SK-N-SH treated with all-trans-retinoic acid at 6 μM for 48 hours (cell line): ENCODE results near the gene AP2B1.

Source experiments
- ATAC-seq: fragments of 200-7000 bp; cut with Tn5 transposase; 3 replicates; pipeline ENCODE4 v1.9.1; 2020; ENCODE audit warnings: mild to moderate bottlenecking, moderate library complexity
- BACH2 ChIP-seq: fragments of 250-450 bp; sonication (Bioruptor Pico); IDR thresholded peaks from 2 replicates; pipeline ENCODE4 v1.9.0; 2021; ENCODE audit warnings: mild to moderate bottlenecking, borderline replicate concordance
- CREB5 ChIP-seq: fragments of 250-450 bp; sonication (Bioruptor Pico); IDR thresholded peaks from 2 replicates; pipeline ENCODE4 v1.5.1; 2020; ENCODE audit warnings: low read depth, mild to moderate bottlenecking, moderate library complexity
- CSRNP3 ChIP-seq: fragments of 250-450 bp; sonication (Bioruptor Pico); IDR thresholded peaks from 2 replicates; pipeline ENCODE4 v1.5.1; 2021; ENCODE audit warnings: mild to moderate bottlenecking, moderate library complexity
- ESRRG ChIP-seq: fragments of 250-450 bp; sonication (Bioruptor Pico); IDR thresholded peaks from 2 replicates; pipeline ENCODE4 v1.6.1; 2021; ENCODE audit warnings: mild to moderate bottlenecking
- ISL1 ChIP-seq: fragments of 250-450 bp; sonication (Bioruptor Pico); IDR thresholded peaks from 2 replicates; pipeline ENCODE4 v2.1.2; 2022; ENCODE audit warnings: mild to moderate bottlenecking, moderate library complexity
- PATZ1 ChIP-seq: fragments of 250-450 bp; sonication (Bioruptor Pico); IDR thresholded peaks from 2 replicates; pipeline ENCODE4 v1.8.0; 2020; ENCODE audit warnings: mild to moderate bottlenecking, moderate library complexity, borderline replicate concordance
- POU6F1 ChIP-seq: fragments of 250-450 bp; sonication (Bioruptor Pico); IDR thresholded peaks from 2 replicates; pipeline ENCODE4 v1.8.0; 2021; ENCODE audit warnings: low read depth, mild to moderate bottlenecking, moderate library complexity, borderline replicate concordance
- PPARA ChIP-seq: fragments of 250-450 bp; sonication (Bioruptor Pico); IDR thresholded peaks from 2 replicates; pipeline ENCODE4 v1.5.0; 2020; ENCODE audit warnings: mild to moderate bottlenecking, borderline replicate concordance
- RARB ChIP-seq: fragments of 250-450 bp; sonication (Bioruptor Pico); IDR thresholded peaks from 2 replicates; pipeline ENCODE4 v1.8.0; 2021; ENCODE audit warnings: mild to moderate bottlenecking, moderate library complexity
- SNAI2 ChIP-seq: fragments of 250-450 bp; sonication (Bioruptor Pico); IDR thresholded peaks from 2 replicates; pipeline ENCODE4 v1.5.0; 2020; ENCODE audit warnings: mild to moderate bottlenecking, moderate library complexity
- TCF4 ChIP-seq: fragments of 250-450 bp; sonication (Bioruptor Pico); IDR thresholded peaks from 2 replicates; pipeline ENCODE4 v1.8.0; 2021; ENCODE audit warnings: mild to moderate bottlenecking, moderate library complexity, borderline replicate concordance
- TOX ChIP-seq: fragments of 250-450 bp; sonication (Bioruptor Pico); IDR thresholded peaks from 2 replicates; pipeline ENCODE4 v1.8.0; 2021; ENCODE audit warnings: mild to moderate bottlenecking, moderate library complexity, borderline replicate concordance
- TSHZ2 ChIP-seq: fragments of 250-450 bp; sonication (Bioruptor Pico); IDR thresholded peaks from 2 replicates; pipeline ENCODE4 v1.5.0; 2020; ENCODE audit warnings: mild to moderate bottlenecking, moderate library complexity
- ZC3H10 ChIP-seq: fragments of 250-450 bp; sonication (Bioruptor Pico); IDR thresholded peaks from 2 replicates; pipeline ENCODE4 v1.5.1; 2021; ENCODE audit warnings: mild to moderate bottlenecking, moderate library complexity
- ZFP3 ChIP-seq: fragments of 250-450 bp; sonication (Bioruptor Pico); IDR thresholded peaks from 2 replicates; pipeline ENCODE4 v1.5.0; 2020; ENCODE audit warnings: mild to moderate bottlenecking, moderate library complexity
- ZFP30 ChIP-seq: fragments of 450-650 bp; formaldehyde crosslinking; IDR thresholded peaks from 2 replicates; pipeline ENCODE4 v1.5.0; 2022; ENCODE audit warnings: mild to moderate bottlenecking, moderate library complexity
- ZNF565 ChIP-seq: fragments of 450-650 bp; formaldehyde crosslinking; conservative IDR thresholded peaks from 2 replicates; pipeline ENCODE4 v1.5.0; 2020; ENCODE audit warnings: low read depth, mild to moderate bottlenecking, moderate library complexity
- ZNF70 ChIP-seq: fragments of 450-650 bp; formaldehyde crosslinking; IDR thresholded peaks from 2 replicates; pipeline ENCODE4 v1.5.0; 2020; ENCODE audit warnings: mild to moderate bottlenecking, moderate library complexity
- ZNF8 ChIP-seq: fragments of 450-650 bp; formaldehyde crosslinking; IDR thresholded peaks from 2 replicates; pipeline ENCODE4 v1.5.0; 2020; ENCODE audit warnings: mild to moderate bottlenecking, moderate library complexity

The AP2B1 gene

GRCh38 chr17:35709874-35710273, 122.8 kb downstream of the AP2B1 start:
- ATAC-seq: no peak
- TF ChIP-seq RARB (CRISPR knock-in tag) (no peak), SNAI2 (CRISPR knock-in tag) (no peak), ZNF8 (CRISPR knock-in tag) (no peak), ISL1 (CRISPR knock-in tag) (no peak), POU6F1 (no peak), ZFP3 (CRISPR knock-in tag) (no peak)

GRCh38 chr17:35710950-35711349, 123.8 kb downstream of the AP2B1 start:
- TF ChIP-seq ESRRG (CRISPR knock-in tag) (no peak), ZNF565 (no peak), ZC3H10 (CRISPR knock-in tag) (no peak), CREB5 (CRISPR knock-in tag) (no peak), TCF4 (no peak), PPARA (CRISPR knock-in tag) (no peak), BACH2 (CRISPR knock-in tag) (no peak)
- no peak for ATAC-seq

GRCh38 chr17:35713069-35713728, 126.1 kb downstream of the AP2B1 start:
- TF ChIP-seq CSRNP3 (CRISPR knock-in tag): no peak
- TF ChIP-seq ZNF565: no peak
- peak; percentile 95 for TF ChIP-seq TSHZ2 (CRISPR knock-in tag)
- peak; percentile 82 for TF ChIP-seq ISL1 (CRISPR knock-in tag)
- peak; percentile 67 for TF ChIP-seq ZFP3 (CRISPR knock-in tag)
- peak; percentile 78 for TF ChIP-seq PATZ1 (CRISPR knock-in tag)
- TF ChIP-seq ZFP30 (CRISPR knock-in tag): no peak
- TF ChIP-seq RARB (CRISPR knock-in tag): 0 out of 2 replicates have a peak, but pooled peaks have one; percentile 71
- peak; percentile 68; the same call in 1 of the 2 replicates for TF ChIP-seq TOX (CRISPR knock-in tag)
- no peak for TF ChIP-seq PPARA (CRISPR knock-in tag)
- TF ChIP-seq ZNF70: no peak
- TF ChIP-seq SNAI2 (CRISPR knock-in tag): no peak; the same call in 1 of the 2 replicates
- TF ChIP-seq TCF4: peak; percentile 72; the same call in 1 of the 2 replicates
- peak; percentile 86 for ATAC-seq

GRCh38 chr17:35714988-35715387, 127.9 kb downstream of the AP2B1 start:
- peak; percentile 51 for ATAC-seq
- TF ChIP-seq ISL1 (CRISPR knock-in tag) (peak; percentile 82), ZFP30 (CRISPR knock-in tag) (no peak)
